Effector memory CD4-positive, alpha-beta T cell (primary cell): ENCODE results near the gene COLEC12.

Experiments
- DNase-seq, 3 donors: peaks; one replicate each; pipeline ENCODE4 v3.0.0-alpha.2; 2020
- H3K27ac ChIP-seq: 2 replicates; pipeline ENCODE4 v1.7.0; 2013; ENCODE audit warnings: mild to moderate bottlenecking, low read length, moderate library complexity; ENCODE audit not compliant: insufficient read depth, poor library complexity, severe bottlenecking
- H3K27me3 ChIP-seq: replicated peaks from 2 replicates; pipeline ENCODE4 v1.7.0; 2013; ENCODE audit warnings: mild to moderate bottlenecking, low read length; ENCODE audit not compliant: insufficient read depth, control insufficient read depth, poor library complexity, severe bottlenecking
- H3K36me3 ChIP-seq: 2 replicates; pipeline ENCODE4 v1.7.0; 2013; ENCODE audit warnings: mild to moderate bottlenecking, low read length, moderate library complexity; ENCODE audit not compliant: control insufficient read depth, insufficient read depth
- H3K4me1 ChIP-seq: 2 replicates; pipeline ENCODE4 v1.7.0; 2013; ENCODE audit warnings: low read length, mild to moderate bottlenecking; ENCODE audit not compliant: control insufficient read depth, insufficient read depth, poor library complexity, severe bottlenecking
- H3K4me3 ChIP-seq: 2 replicates; pipeline ENCODE4 v1.7.0; 2013; ENCODE audit warnings: low read length, low read depth, mild to moderate bottlenecking; ENCODE audit not compliant: insufficient read depth, poor library complexity, severe bottlenecking
- H3K9me3 ChIP-seq: 2 replicates; pipeline ENCODE4 v1.7.0; 2013; ENCODE audit warnings: mild to moderate bottlenecking, low read length, moderate library complexity; ENCODE audit not compliant: control insufficient read depth

Gene COLEC12

DNA sequence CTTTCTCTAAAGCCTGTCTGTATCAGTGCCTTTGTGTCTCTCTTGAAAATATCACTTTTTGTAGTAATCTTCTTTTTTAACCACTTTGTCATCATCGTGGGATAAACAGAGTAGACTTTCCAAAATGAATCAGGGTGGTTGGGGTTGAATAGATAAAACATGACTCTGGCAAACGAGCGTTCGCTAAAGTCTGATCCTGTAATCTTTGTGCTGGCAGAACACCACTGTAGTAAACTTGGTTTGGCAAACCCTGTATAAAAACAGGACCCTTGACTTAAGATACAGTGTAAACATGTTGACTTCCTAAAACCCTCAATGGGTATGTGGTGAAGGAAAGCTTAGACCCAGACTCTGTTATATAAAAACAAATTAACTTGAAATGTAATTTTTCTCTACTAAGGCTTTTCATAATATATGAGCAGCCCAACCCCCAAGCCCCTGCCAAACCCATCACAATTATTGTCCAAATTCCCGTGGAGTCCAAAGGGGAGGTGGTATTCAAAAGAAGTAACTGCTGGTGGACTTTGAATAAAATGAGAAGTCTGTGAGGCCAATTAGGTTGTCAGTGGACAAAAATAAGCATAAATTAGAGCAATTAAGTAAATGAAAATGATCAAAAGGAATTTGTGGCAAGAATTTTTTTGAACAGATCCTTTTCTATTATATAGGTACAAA lies 52.2 kb downstream of the COLEC12 start:
- Histone ChIP-seq H3K4me1 (no peaks in the 10 kb centered on the region), H3K27me3 (no peaks in the 10 kb centered on the region), H3K36me3 (no peaks in the 10 kb centered on the region), H3K27ac (no peak overlapping the region), H3K4me3 (no peak overlapping the region), H3K9me3 (peaks cover 8% of the 10 kb centered on the region)
- no peak for DNase-seq

DNA sequence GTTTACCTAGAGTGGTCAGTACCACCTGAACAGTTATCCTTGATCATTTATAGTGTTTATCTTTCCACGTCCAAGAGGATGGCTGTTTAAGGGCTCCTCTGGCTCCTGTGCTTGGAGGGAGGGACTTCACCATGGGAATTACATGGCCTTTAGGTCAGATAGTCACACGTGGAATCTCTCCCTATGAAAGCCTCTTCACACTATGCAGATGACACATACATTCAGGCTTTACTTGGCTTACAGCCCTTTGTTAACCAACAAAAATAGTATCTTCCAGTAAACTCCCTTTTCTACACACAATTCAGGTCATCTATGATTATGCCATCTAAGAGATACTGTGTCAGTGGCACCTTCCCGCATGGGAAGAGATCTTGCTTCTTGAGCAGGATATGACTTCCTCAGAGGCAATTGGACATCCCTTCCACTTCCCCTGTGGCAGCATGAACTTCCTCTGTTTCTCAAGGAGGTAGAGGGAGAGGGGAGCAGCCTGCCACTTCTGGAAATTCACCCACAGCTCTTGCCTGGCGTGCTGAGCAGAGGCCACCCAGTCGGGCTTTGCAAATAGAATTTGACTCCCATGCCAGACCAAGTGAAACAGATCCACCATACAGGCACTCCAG lies 53.5 kb downstream of the COLEC12 start:
- no peaks in the 10 kb centered on the region for H3K36me3 ChIP-seq
- H3K4me1 ChIP-seq = no peaks in the 10 kb centered on the region
- H3K27ac ChIP-seq = no peak overlapping the region
- DNase-seq = no peak
- peaks cover 8% of the 10 kb centered on the region for H3K9me3 ChIP-seq
- no peaks in the 10 kb centered on the region for H3K27me3 ChIP-seq
- H3K4me3 ChIP-seq = no peak overlapping the region

DNA sequence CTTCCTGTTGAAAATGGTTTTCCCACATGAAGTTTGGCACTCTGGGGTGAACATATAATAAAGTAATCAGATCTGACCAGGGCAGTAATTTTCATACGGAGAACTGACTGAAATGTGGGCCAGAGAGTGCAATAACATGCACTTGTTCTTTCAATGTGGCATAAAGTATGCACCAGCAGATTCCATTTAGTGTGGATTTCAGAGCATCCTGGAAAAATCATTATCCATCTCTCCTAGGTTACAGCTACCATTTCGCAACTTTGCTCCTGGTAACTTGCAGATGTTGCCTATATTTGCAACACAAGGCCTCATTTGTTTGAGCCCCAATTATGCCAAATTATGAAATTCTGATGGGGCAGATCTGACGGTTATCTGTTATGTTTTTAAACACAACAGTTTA lies 55.4 kb downstream of the COLEC12 start:
- Histone ChIP-seq H3K36me3 (no peaks in the 10 kb centered on the region), H3K9me3 (no peaks in the 10 kb centered on the region), H3K27ac (no peak overlapping the region), H3K4me1 (no peaks in the 10 kb centered on the region), H3K4me3 (no peak overlapping the region), H3K27me3 (no peaks in the 10 kb centered on the region)
- DNase-seq = no peak

DNA sequence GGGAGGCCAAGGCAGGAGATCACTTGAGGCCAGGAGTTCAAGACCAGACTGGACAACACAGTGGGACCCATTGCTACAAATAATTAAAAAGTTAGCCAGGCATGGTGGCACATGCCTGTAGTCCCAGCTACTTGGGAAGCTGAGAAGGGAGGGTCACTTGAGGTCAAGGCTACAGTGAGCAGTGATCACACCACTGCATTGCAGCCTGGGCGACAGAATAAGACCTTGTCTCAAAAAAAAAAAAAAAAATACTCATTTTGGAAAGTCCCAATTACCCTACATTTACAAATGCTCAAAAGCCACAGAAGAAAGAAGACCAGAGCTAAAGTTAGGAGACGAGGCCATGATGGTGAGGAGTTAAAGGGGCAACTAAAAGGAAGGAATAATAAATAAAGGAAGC lies 61.9 kb downstream of the COLEC12 start:
- Histone ChIP-seq H3K27me3 (no peaks in the 10 kb centered on the region), H3K27ac (no peak overlapping the region), H3K4me1 (no peaks in the 10 kb centered on the region), H3K4me3 (no peak overlapping the region), H3K9me3 (no peaks in the 10 kb centered on the region), H3K36me3 (no peaks in the 10 kb centered on the region)
- DNase-seq = no peak

DNA sequence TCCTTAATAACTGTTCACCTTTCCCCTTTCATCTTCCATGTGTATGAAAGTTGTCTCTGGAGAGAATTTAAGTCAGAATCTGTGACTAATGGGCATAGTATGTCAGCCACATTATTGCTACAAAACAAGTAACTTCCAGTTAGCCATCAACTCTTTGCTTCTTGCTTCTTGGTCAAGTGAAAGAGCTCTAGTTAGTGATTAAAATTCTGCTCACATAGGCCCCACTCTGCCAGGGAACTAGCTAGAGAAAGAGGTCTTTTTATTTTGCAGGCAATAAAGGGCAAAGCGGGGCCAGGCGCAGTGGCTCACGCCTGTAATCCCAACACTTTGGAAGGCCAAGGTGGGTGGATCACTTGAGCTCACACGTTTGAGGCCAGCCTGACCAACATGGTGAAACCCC lies 64.6 kb downstream of the COLEC12 start:
- no peak for DNase-seq
- no peaks in the 10 kb centered on the region for H3K9me3 ChIP-seq
- no peaks in the 10 kb centered on the region for H3K4me1 ChIP-seq
- H3K4me3 ChIP-seq = no peak overlapping the region
- H3K27ac ChIP-seq = no peak overlapping the region
- H3K36me3 ChIP-seq = no peaks in the 10 kb centered on the region
- no peaks in the 10 kb centered on the region for H3K27me3 ChIP-seq

DNA sequence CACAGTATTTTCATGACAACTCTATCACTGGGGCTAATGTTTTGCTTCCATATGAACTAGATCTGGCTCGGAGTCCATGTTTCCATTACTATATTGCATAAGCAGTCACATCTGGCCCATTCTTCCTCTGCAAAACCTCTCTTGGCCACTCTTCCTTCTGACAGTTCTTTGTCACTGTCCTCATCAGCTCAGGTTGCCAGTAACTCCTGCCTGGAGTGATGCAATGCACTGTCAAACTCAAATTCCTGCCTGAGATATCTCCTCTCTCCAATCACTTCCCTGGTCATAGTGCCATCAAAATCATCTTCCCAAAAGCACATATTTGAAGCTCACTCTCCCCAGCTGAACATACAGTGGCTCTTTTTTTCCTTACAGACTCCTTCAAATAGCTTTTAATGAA lies 66.1 kb downstream of the COLEC12 start:
- no peak overlapping the region for H3K4me3 ChIP-seq
- H3K4me1 ChIP-seq = no peaks in the 10 kb centered on the region
- H3K9me3 ChIP-seq = no peaks in the 10 kb centered on the region
- no peaks in the 10 kb centered on the region for H3K36me3 ChIP-seq
- no peaks in the 10 kb centered on the region for H3K27me3 ChIP-seq
- H3K27ac ChIP-seq = no peak overlapping the region
- DNase-seq = no peak

DNA sequence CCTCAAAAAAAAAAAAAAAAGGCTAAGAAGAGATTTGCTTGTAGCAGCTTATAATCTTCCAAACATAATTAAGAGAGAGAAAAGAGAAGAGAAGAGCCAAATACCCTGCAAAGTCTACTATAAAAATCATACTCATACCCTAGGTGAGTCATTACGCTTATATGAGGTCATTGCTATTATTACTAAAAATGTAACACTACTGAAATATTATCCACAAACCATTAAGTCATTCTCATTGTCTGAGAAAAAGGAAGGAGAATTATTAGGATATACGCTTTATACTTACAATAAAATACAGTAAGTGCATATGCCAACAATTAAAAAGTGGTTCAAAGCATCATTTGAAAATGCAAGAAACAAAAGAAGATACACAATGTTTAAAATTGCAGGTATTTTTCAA lies 66.5 kb downstream of the COLEC12 start:
- no peaks in the 10 kb centered on the region for H3K4me1 ChIP-seq
- DNase-seq = no peak
- H3K36me3 ChIP-seq = no peaks in the 10 kb centered on the region
- no peak overlapping the region for H3K27ac ChIP-seq
- H3K9me3 ChIP-seq = no peaks in the 10 kb centered on the region
- H3K4me3 ChIP-seq = no peak overlapping the region
- no peaks in the 10 kb centered on the region for H3K27me3 ChIP-seq

DNA sequence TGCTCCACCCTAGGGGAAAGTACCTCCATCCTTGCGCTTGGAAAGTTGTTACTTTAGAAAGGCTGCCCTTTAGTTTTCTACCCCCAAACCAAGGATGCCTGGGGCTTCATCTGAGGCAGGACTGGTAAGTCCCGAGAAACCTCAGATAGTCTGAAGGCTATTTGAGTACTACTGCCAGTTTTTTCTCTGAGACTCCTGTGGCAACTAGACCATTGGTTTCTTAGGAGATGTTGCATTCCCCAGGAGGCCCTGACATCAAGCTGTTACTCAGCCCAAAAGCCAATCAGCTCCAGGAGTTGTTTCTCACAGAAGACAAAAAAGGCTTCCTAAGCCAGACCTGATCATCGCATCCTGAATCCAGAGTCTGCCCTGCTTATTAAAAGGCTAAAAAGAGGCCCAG lies 67.2 kb downstream of the COLEC12 start:
- Histone ChIP-seq H3K27ac (no peak overlapping the region), H3K27me3 (no peaks in the 10 kb centered on the region), H3K36me3 (no peaks in the 10 kb centered on the region), H3K4me1 (no peaks in the 10 kb centered on the region), H3K9me3 (no peaks in the 10 kb centered on the region), H3K4me3 (no peak overlapping the region)
- DNase-seq = no peak

DNA sequence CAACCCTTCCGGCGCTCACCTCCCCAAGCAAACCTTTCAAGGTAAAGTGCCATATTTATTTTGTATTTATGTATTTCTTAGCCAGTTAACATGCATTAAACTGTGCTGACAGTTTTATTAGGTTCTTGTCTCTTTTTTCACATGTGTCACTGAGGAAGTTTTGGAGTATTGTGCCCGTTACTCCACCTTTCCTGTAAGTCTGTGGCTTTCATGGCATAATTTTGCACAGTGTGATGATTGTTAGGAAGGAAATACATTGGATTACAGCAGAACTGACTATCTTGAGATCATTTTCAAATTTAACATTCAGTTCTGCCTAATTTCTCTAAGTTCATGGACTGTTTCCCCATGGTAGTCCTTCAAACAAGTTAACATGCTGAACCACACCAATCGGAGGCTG lies 67.7 kb downstream of the COLEC12 start:
- no peak for DNase-seq
- H3K4me1 ChIP-seq = no peaks in the 10 kb centered on the region
- H3K9me3 ChIP-seq = no peaks in the 10 kb centered on the region
- no peaks in the 10 kb centered on the region for H3K27me3 ChIP-seq
- H3K36me3 ChIP-seq = no peaks in the 10 kb centered on the region
- no peak overlapping the region for H3K27ac ChIP-seq
- no peak overlapping the region for H3K4me3 ChIP-seq

DNA sequence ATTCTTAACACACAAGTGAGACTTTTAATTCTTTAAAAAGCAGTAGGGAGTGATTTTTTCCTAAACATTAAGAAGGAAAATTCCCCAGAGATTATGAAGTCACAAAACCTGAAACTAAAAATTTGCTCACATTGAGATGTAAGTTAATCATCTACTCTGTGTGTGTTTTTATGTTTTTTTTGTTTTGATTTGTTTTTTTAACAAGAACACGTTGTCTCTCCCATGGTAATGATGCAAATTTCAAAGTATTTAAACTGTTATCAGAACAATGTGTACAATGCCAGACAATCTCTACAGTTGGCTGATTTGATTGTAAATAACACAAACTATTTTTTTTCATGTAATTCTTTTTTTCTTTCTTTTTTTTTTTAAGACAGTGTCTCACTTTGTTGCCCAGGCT lies 71.5 kb downstream of the COLEC12 start:
- no peak for DNase-seq
- H3K4me1 ChIP-seq = no peaks in the 10 kb centered on the region
- no peaks in the 10 kb centered on the region for H3K9me3 ChIP-seq
- H3K36me3 ChIP-seq = no peaks in the 10 kb centered on the region
- no peak overlapping the region for H3K4me3 ChIP-seq
- H3K27ac ChIP-seq = no peak overlapping the region
- H3K27me3 ChIP-seq = no peaks in the 10 kb centered on the region
